ENCODE measurements around the gene GAS2L2. TPM values are rescaled to one million over a fixed set of nuclear protein-coding genes. Genes with fewer than 3 reads are reported as not detected.

Gene GAS2L2
- total and polyA plus RNA-seq, 2 donors (not counting 1 experiment from before 2014, with no cell fraction given): 0.09 to 0.17 TPM

DNA sequence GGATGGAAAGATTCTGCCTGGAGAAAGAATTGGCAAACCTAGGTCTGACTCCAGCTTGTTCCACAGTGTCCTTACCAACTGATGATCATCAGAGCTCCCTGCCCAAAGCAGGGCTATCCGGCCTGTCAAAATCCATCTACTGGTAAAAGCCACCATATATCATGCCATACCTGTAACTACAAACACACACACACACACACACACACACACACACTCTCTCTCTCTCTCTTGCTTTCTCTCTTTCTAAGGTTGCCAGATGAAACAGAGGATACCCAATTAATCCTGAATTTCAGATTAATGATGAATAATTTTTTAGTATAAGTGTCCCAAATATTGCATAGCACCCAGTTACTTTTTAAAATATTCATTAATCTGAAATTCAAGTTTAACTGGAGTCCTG lies 43.9 kb upstream of the GAS2L2 start:
- WGBS (ENCODE audit: insufficient coverage): 82% methylated on average over 1 of the region's 1 CpG
- Histone ChIP-seq H3K9me3 (ENCODE audit: control extremely low read depth in 1 of 3, control insufficient read depth in 2 of 3, insufficient read depth in 1 of 3, low read length in 2 of 3) (no peaks in the 10 kb centered on the region), H3K27me3 (replicated peaks in 1 of 4; ENCODE audit: control extremely low read depth in 1 of 4, control insufficient read depth in 3 of 4, insufficient read depth in 4 of 4, low read length in 3 of 4) (peaks cover 0 to 61% (median 31%) of the 10 kb centered on the region in 4 experiments), H3K4me2 (replicated peaks; ENCODE audit: low read depth, low read length, poor library complexity, severe bottlenecking) (no peak overlapping the region), H3K79me2 (ENCODE audit: control insufficient read depth, insufficient read depth, low read length) (no peaks in the 10 kb centered on the region), H4K20me1 (ENCODE audit: control insufficient read depth, insufficient read depth, low read length, poor library complexity, severe bottlenecking) (no peaks in the 10 kb centered on the region), H2AFZ (ENCODE audit: insufficient read depth, low read depth, low read length, poor library complexity, severe bottlenecking) (no peak overlapping the region), H3K27ac (ENCODE audit: low read length in 2 of 2) (no peak overlapping the region), H3K4me3 (ENCODE audit: control extremely low read depth in 1 of 5, extremely low read depth in 1 of 5, insufficient read depth in 1 of 5, low read depth in 2 of 5, low read length in 4 of 5) (no peak overlapping the region), H3K4me1 (ENCODE audit: control insufficient read depth in 2 of 2, insufficient read depth in 2 of 2, low read length in 2 of 2) (peaks cover 28 to 30% of the 10 kb centered on the region in 2 donors), H3K36me3 (replicated peaks in 1 of 2; ENCODE audit: control extremely low read depth in 1 of 2, control insufficient read depth in 1 of 2, extremely low read depth in 1 of 2, insufficient read depth in 2 of 2, low read length in 1 of 2) (no peaks in the 10 kb centered on the region), H3K9ac (ENCODE audit: low read length) (no peak overlapping the region)
- peak overlapping the region; percentile 7 for H3K4me3 Mint-ChIP-seq
- no peak for ATAC-seq (ENCODE audit: low read depth)
- H3K9me3 Mint-ChIP-seq (ENCODE audit: insufficient read depth): no peaks in the 10 kb centered on the region
- no peak overlapping the region for H3K27ac Mint-ChIP-seq
- H3K27me3 Mint-ChIP-seq: peaks cover 36% of the 10 kb centered on the region
- CTCF ChIA-PET: interaction anchor here (1.1 to 7.0 kb wide), 3 partner anchors 12 to 37 kb away, joined by 3 to 62 read pairs (median 9); partner anchors contain the start of gene TAF15
- intact Hi-C loops (cut with micrococcal nuclease): no loop called here
- DNase-seq: no peak
- POLR2A ChIA-PET: interaction anchor here (0.6 to 2.8 kb wide), 4 partner anchors 12 to 691 kb away, joined by 3 to 6 read pairs (median 4); partner anchors contain the start of gene TAF15
- TF ChIP-seq EZH2 (IDR thresholded peaks at IDR 0.05; ENCODE audit: borderline replicate concordance, insufficient read depth, low read depth, low read length, poor library complexity, severe bottlenecking): no peak
- TF ChIP-seq, protein P1, sequence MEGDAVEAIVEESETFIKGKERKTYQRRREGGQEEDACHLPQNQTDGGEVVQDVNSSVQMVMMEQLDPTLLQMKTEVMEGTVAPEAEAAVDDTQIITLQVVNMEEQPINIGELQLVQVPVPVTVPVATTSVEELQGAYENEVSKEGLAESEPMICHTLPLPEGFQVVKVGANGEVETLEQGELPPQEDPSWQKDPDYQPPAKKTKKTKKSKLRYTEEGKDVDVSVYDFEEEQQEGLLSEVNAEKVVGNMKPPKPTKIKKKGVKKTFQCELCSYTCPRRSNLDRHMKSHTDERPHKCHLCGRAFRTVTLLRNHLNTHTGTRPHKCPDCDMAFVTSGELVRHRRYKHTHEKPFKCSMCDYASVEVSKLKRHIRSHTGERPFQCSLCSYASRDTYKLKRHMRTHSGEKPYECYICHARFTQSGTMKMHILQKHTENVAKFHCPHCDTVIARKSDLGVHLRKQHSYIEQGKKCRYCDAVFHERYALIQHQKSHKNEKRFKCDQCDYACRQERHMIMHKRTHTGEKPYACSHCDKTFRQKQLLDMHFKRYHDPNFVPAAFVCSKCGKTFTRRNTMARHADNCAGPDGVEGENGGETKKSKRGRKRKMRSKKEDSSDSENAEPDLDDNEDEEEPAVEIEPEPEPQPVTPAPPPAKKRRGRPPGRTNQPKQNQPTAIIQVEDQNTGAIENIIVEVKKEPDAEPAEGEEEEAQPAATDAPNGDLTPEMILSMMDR (IDR thresholded peaks at IDR 0.05): no peak
- H3K4me1 Mint-ChIP-seq: peaks cover 32% of the 10 kb centered on the region

DNA sequence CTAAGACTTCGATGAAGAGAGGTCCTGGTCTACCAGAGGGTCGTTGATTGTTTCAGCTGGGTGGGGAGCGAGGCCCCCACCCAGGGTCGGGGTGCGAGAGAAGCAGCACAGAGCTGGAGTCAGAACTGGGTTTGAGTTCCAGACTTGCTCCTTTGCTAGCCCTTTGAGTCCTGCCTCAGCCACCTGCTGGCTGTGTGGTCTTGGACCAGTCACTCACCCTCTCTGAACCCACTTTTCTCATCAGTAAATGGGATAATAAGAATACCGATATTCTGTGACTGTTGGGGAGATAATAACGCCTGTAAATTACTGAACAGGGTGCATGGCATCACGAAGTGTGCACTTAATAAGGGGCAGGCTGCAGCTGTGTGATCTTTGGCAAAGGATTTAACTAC lies 42.8 kb upstream of the GAS2L2 start:
- intact Hi-C loops (cut with micrococcal nuclease): no loop called here
- Histone ChIP-seq H3K9ac (ENCODE audit: low read length) (peak overlapping the region; percentile 62), H3K79me2 (ENCODE audit: control insufficient read depth, insufficient read depth, low read length) (no peaks in the 10 kb centered on the region), H3K4me1 (ENCODE audit: control insufficient read depth in 2 of 2, insufficient read depth in 2 of 2, low read length in 2 of 2) (peaks cover 17 to 20% of the 10 kb centered on the region in 2 donors), H3K27me3 (replicated peaks in 1 of 4; ENCODE audit: control extremely low read depth in 1 of 4, control insufficient read depth in 3 of 4, insufficient read depth in 4 of 4, low read length in 3 of 4) (peaks cover 0 to 69% (median 31%) of the 10 kb centered on the region in 4 experiments), H3K9me3 (ENCODE audit: control extremely low read depth in 1 of 3, control insufficient read depth in 2 of 3, insufficient read depth in 1 of 3, low read length in 2 of 3) (no peaks in the 10 kb centered on the region), H3K36me3 (replicated peaks in 1 of 2; ENCODE audit: control extremely low read depth in 1 of 2, control insufficient read depth in 1 of 2, extremely low read depth in 1 of 2, insufficient read depth in 2 of 2, low read length in 1 of 2) (no peaks in the 10 kb centered on the region), H3K4me3 (ENCODE audit: control extremely low read depth in 1 of 5, extremely low read depth in 1 of 5, insufficient read depth in 1 of 5, low read depth in 2 of 5, low read length in 4 of 5) (peak overlapping the region in 4 of 5 experiments; percentile 8 to 61 (median 56)), H3K4me2 (replicated peaks; ENCODE audit: low read depth, low read length, poor library complexity, severe bottlenecking) (peak overlapping the region; percentile 91), H2AFZ (ENCODE audit: insufficient read depth, low read depth, low read length, poor library complexity, severe bottlenecking) (peak overlapping the region; percentile 67), H3K27ac (ENCODE audit: low read length in 2 of 2) (no peak overlapping the region), H4K20me1 (ENCODE audit: control insufficient read depth, insufficient read depth, low read length, poor library complexity, severe bottlenecking) (no peaks in the 10 kb centered on the region)
- DNase-seq (no peak), ATAC-seq (ENCODE audit: low read depth) (no peak)
- TF ChIP-seq EZH2 (IDR thresholded peaks at IDR 0.05; ENCODE audit: borderline replicate concordance, insufficient read depth, low read depth, low read length, poor library complexity, severe bottlenecking): no peak
- TF ChIP-seq, protein P1 (IDR thresholded peaks at IDR 0.05): no peak
- H3K27me3 Mint-ChIP-seq: peaks cover 41% of the 10 kb centered on the region
- H3K27ac Mint-ChIP-seq: no peak overlapping the region
- no peaks in the 10 kb centered on the region for H3K9me3 Mint-ChIP-seq (ENCODE audit: insufficient read depth)
- 40% methylated on average over 8 of the region's 8 CpGs for WGBS (ENCODE audit: insufficient coverage)
- peak overlapping the region; percentile 86 for H3K4me3 Mint-ChIP-seq
- CTCF ChIA-PET: interaction anchor here (0.8 to 7.0 kb wide), 4 partner anchors 8 to 31 kb away, joined by 3 to 62 read pairs (median 4); no protein-coding TSS in a partner anchor
- H3K4me1 Mint-ChIP-seq: peaks cover 22% of the 10 kb centered on the region
- POLR2A ChIA-PET: interaction anchor here (0.6 to 2.8 kb wide), 3 partner anchors 9 to 76 kb away, joined by 3 to 11 read pairs (median 6); partner anchors contain the start of gene TAF15
